Activated CD4-positive, alpha-beta T cell treated with anti-CD3 and anti-CD28 coated beads, Interleukin-2, amount 50 U/mL, for 48 hours (primary cell): Measurements from ENCODE around the gene GOT2.
"Not testable (repeated sequence)": the region's sequence is repeated elsewhere in the genome, so short reads cannot be mapped to it uniquely, and the experiment has no call there.

Source experiments
- DNase-seq, 2 experiments: peaks; one replicate each; pipeline ENCODE4 v3.0.0-alpha.2; 2020

The GOT2 gene

DNA sequence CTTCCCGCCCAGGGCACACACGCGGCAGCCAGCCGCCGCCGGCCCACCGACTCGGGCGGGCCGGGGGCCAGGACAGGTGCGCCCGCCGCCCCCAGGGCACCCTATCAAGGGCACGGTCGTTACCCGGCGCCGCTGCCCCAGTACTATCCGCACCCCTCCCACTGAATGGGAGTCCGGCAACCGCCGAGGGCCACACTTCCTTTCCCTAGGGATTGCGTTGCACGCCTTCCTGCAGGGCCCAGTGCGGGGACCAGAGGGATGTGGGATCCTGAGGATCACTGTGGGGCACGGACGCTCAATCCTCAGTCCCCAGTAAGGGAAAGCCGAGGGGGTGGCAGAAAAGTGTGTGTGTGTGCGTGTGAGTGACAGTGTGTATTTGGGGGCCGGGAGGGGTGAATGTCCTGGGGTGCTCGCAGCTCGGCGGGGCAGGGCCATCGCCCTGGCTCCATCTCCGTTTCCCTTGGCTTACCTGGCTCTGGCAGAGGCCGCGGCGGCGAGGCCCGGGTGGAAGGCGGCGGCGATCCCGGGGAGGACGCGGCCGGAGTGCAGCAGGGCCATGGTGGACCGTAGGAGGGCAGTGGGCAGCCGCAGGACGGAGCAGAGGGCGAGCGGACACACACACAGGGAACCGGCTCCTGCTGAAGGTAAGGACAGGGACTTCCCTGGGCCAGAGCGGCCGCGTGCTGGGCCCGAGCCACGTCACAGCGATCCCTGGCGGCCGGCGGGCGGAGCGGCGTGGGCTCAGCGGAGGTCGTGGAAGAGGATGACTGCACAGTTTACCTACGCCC is at the start of gene GOT2:
Gene GOT2 (minus strand): TSS at position 646 of the 788 bp plus-strand sequence. CDS start 88 bp downstream, at position 558.
- peak; percentile 82 to 85 for DNase-seq

- not testable (repeated sequence) for DNase-seq
Measured at GRCh38 chr16:58779291-58779690, 45.2 kb upstream of the GOT2 start.

DNA sequence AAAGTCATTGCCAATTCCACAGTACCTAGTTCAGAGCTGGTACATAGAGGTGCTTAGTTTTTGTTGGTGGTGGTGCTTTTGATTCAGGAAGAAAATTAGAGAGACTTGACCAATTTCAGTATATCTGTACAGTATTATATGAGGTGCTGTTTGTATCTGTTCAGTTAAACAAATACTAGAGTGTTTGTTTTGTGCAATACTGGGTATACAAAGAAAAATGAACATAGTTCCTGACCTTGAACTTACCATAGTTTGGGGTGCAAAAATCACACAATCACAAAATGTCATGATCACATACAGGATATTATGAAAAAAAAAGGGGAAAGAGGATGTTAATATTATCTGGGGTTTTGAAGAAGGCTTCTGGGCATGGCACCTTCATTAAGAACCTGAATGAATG is 39.8 kb upstream of the GOT2 start:
- no peak for DNase-seq

DNA sequence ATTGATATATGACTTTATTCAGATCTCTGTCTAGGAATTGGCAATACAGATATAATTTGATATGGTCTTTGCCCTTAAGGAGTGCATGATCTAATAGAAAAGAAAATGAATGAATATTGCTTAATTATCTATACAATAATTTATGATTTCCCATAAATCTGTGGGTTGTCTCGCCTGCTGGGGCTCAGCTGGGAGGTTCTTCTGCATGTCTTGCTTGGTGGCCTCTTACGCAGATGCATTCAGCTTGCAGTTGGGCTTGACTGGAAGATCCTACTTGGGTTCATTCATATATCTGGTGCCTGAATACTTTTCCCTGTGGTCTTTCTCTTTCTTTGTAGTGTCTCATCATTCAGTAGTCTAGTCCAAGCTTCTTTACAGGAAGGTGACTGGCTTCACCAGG is 34.0 kb upstream of the GOT2 start:
- DNase-seq, result no peak

GRCh38 chr16:58767581-58767980 is 33.5 kb upstream of the GOT2 start:
- no peak for DNase-seq

DNA sequence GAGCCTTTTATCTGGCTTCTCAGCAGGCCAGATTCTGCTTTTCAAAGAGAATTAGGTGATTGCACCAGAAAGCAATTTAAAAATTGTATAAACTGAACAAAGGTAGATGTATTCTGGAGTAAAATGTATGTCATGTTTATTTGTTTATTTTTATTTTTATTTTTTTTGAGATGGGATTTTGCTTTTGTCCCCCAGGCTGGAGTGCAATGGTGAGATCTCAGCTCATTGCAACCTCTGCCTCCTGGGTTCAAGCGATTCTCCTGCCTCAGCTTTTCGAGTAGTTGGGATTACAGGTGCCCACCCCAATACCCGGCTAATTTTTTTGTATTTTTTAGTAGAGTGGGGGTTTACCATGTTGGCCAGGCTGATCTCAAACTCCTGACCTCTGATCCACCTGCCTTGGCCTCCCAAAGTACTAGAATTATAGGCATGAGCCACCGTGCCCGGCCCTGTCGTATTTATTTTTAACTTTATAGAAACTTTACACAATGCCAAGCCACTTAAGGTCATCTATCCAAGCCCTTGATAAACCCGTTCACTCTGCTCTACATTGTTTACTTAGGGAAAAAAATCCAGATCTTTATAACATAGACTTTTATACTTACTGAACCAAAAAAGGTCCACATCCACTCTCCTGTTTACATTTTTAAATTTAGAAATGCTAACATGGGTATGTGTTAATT is 22.7 kb upstream of the GOT2 start:
- DNase-seq, result no peak

DNA sequence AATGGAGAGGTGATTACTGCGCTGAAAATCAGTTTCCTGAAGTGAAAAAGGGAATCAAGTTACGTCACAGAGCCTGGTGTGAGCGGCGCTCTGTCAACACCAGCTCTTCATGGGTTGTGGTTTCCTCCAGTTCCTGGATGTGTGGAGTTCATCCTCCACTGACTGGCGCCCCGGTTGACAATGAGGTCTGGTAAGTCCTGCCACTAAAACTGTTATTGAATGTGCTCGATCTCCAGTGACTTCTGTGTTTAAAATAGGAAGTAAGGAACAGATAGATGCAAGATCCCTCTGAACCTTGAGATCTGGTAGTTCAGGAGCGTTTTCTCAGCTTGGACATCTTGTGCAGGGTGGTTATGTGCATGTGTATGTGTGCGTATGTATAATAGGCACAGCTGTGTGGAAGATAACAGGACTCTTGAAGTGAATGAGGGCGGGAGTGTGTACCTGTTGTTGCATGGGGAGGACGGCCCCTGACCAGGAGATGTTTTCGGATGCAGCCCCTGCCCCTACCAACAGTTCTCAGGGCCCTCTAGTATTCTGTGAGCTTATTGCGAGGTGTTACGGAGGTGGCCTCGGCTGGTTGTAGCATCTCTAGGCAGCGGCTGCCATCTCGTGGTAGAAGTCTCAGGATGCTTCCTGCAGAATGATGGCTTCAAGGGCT is 22.0 kb upstream of the GOT2 start:
- peak; percentile 76 to 81 for DNase-seq

DNA sequence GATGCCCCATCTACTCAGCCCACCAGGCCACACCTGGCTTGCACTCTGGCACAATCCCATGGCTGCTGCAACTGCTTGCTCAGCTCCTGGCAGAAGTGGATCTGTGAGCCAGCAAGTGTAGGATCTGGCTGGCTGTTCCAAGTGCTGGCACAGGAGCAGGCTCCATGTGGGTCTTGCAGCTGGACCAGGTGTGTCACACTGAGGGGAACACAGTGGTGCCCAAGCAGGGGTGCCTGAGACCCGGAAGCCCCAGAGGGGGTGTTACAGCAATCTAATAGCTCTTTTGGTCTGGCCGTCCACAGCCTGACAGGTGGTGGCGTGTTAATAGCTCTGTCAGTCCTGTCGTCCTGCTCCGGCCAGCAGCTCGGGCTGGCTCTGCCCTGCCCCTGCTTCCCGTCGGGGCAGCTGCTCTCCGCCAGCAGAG is 19.6 kb upstream of the GOT2 start:
- no peak for DNase-seq

- DNase-seq, result no peak
Measured at GRCh38 chr16:58744497-58744896, 10.4 kb upstream of the GOT2 start.

- DNase-seq, result no peak
Measured at GRCh38 chr16:58741976-58742375, 7.9 kb upstream of the GOT2 start.

- DNase-seq, result no peak
Measured at GRCh38 chr16:58741166-58741565, 7.0 kb upstream of the GOT2 start.

DNA sequence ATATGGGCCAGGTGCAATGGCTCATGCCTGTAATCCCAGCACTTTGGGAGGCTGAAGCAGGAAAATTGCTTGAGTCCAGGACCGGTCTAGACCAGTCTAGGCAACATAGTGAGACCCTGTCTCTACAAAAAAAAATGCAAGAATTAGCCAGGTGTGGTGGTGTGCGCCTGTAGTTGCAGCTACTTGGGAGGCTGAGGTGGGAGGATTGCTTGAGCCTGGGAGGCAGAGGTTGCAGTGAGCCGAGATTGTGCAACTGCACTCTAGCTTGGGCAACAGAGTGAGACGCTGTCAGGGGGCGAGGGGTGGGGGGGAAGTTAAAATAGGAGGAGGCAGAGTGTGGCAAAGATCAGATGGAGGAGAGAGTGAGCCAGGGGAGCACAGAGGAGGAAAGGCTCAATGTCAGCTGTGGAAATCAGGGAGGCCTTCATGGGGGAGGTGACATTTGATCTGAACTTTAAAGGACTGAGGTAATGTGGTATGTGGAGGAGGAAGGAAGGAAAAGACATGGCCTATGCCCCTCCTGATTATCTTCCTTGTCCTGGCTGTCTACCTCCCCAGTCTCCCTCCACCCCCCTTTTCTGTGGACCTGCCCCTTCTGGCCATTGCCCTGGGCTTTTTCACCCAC is 4.7 kb upstream of the GOT2 start:
- no peak for DNase-seq

DNA sequence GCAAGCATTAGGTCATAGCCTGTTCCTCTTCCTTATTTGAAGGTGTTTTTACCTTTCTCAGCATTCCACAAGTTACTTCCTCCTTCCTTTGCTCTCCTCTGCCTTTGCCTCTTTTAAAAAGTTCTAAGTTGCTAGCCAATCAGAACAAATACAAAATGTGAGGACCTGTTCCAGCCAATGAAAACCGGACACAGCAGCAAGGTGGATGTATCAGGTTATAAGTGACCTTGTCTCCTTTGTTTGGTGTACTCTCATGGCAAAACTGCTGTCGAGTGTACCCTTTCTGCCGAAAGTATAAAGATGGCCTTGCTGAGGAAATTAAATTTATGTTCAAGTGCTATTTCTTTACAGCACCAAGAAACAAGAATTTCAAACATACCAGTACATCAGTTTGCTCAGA is 2.2 kb upstream of the GOT2 start:
- not testable (repeated sequence) for DNase-seq

DNA sequence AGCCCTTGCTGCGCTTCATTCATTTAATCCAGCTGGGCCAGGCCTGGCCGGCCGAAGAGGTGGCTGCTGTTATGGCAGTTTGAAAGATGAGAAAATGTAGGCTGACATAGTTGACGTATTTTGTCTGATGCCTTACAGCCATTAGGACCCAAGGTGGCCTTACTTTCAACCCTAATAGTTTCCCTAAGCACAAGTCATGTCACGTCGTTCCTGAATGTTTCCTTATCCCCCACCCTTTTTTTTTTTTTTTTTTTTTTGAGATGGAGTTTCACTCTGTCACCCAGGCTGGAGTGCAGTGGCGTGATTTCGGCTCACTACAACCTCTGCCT is 307 bp upstream of the GOT2 start:
- no peak for DNase-seq

DNA sequence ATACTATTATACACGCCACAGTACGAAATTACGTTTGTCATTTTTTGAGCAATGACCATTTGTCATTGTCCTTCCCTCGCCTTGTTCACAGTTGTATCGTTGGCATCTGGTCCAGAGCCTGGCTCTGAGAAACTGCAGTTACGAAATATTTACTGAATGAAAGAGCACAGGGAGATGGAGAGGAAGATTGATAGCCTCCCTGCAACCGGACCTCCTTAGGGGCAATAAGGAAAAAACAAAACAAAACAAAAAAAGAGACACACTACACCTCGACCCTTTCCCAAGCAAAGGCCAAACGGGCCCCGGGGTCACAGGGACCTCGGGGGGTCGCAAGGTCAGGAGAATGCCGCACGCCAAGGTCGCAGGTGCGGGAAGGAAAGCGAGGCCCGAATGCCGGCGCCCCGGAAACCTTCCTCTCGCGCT is 857 bp downstream of the GOT2 start:
- no peak for DNase-seq

- peak; percentile 8 to 20 for DNase-seq
Measured at GRCh38 chr16:58732545-58733247, 1.4 kb downstream of the GOT2 start.

- no peak for DNase-seq
Measured at GRCh38 chr16:58730724-58731370, 3.3 kb downstream of the GOT2 start.

GRCh38 chr16:58727796-58728568 is 6.1 kb downstream of the GOT2 start:
- no peak for DNase-seq

- DNase-seq, result no peak
Measured at GRCh38 chr16:58727028-58727781, 6.9 kb downstream of the GOT2 start.

DNA sequence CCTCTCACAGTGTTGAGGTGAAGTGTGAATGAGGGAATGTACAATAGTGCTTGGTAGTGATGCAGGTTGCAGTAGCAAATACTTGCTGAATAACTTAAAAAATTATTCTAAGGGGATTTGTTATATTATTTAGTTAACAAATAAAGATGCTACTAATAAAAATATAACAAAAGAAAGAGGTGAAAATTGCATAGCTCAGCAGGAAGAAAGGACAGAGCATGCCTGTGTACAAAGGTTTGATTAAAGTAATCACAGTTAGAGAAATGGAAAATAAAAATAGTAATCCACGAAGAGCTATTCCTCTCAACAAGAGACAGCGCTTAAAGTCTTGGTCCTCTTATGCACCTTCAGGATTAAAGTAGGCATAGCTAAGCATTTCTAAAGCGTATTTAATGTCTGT is 11.0 kb downstream of the GOT2 start:
- DNase-seq, result no peak

DNA sequence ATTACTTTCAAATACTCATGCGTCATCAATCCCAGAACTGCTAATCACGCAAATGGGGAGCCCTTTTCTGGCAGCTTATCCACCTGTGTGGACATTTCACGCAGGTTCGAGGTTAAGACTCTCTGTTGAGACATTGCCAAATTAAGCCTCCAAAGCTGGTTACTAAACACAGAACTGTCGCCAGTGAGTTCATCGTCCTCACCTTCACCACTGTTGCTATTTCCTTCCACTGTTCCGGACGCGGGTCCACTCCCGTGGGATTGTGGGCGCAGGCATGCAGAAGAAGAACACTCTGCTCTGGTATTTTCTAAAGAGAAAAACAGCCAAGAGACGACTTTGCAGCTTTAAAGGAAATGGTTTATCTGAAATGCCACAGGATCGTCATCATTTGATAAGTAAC is 16.1 kb downstream of the GOT2 start:
- DNase-seq, result no peak
